PC-3 (cell line): ENCODE data around the gene ZNF750.

Source experiments
- CTCF ChIP-seq: fragments of 300-600 bp; sonication (generic); conservative IDR thresholded peaks from 2 replicates; pipeline ENCODE4 v1.5.1; 2017; ENCODE audit warnings: antibody characterized with exemption, low read depth, mild to moderate bottlenecking, low read length
- EZH2 ChIP-seq: fragments of 300-600 bp; sonication (generic); IDR thresholded peaks from one replicate; pipeline ENCODE4 v1.6.1; 2017; ENCODE audit warnings: antibody characterized with exemption, mild to moderate bottlenecking, low read length; ENCODE audit not compliant: unreplicated experiment

GRCh38 chr17:82806645-82807044 is 33.2 kb downstream of the ZNF750 start:
- TF ChIP-seq CTCF, result no peak
- TF ChIP-seq EZH2, result no peak
